GM12878 (cell line): ENCODE measurements around the gene CCR5AS.

Source experiments
- ATAC-seq: fragments of 200-7000 bp; cut with Tn5 transposase; 3 replicates; pipeline ENCODE4 v1.9.1; 2020; ENCODE audit warnings: mild to moderate bottlenecking, moderate library complexity
- BruUV-seq: library from RNA; stranded (reverse); fragments of 400-500 nt; replicated peaks from 2 replicates; lab custom pipeline; 2021; lab: Mats Ljungman, UMichigan
- CTCF ChIA-PET: fragments of 300-600 bp; sonication (Branson Sonifier 250); formaldehyde crosslinking; extraction: SDS; loops from one replicate; lab custom pipeline; 2021; ENCODE audit warnings: inconsistent platforms; lab: Yijun Ruan, JAX
- POLR2A ChIA-PET: fragments of 350-600 bp; formaldehyde crosslinking; extraction: SDS; loops from one replicate; lab custom pipeline; 2021; ENCODE audit warnings: inconsistent platforms; lab: Charles Lee
- RAD21 ChIA-PET: fragments of 300-600 bp; sonication (Branson Sonifier 250); formaldehyde crosslinking; loops from one replicate; lab custom pipeline; 2023; ENCODE audit warnings: antibody characterized with exemption; ENCODE audit not compliant: unreplicated experiment; lab: Charles Lee
- SMC1A ChIA-PET: fragments of 300-600 bp; sonication (Branson Sonifier 250); formaldehyde crosslinking; loops from one replicate; lab custom pipeline; 2023; ENCODE audit not compliant: unreplicated experiment, uncharacterized antibody; lab: Charles Lee
- DNase-seq: peaks from one replicate; pipeline ENCODE4 v3.0.0-alpha.2; 2011; ENCODE audit warnings: low read depth, low spot score
- FAIRE-seq: peaks from 3 replicates; lab custom pipeline; 2011; peaks lifted over from hg19 to GRCh38; lab: Jason Lieb, UNC
- H2AFZ ChIP-seq: 2 replicates; pipeline ENCODE4 v1.6.0; 2011; ENCODE audit warnings: low read depth, low read length, control low read depth; ENCODE audit not compliant: control insufficient read depth
- H3K27ac ChIP-seq: 2 replicates; pipeline ENCODE4 v1.5.1; 2011; ENCODE audit warnings: control low read depth; ENCODE audit not compliant: control insufficient read depth, insufficient read depth
- H3K27me3 ChIP-seq, 2 experiments: replicated peaks in 1 of 2; 2 replicates each; pipeline versions ENCODE4 v1.6.0 to v1.6.1; 2011; ENCODE audit warnings: low read length in 1 of 2; ENCODE audit not compliant: control insufficient read depth in 2 of 2, insufficient read depth in 2 of 2
- H3K36me3 ChIP-seq, 2 experiments: 2 replicates each; pipeline ENCODE4 v1.5.1; 2011; ENCODE audit warnings: low read length in 1 of 2; ENCODE audit not compliant: control insufficient read depth in 2 of 2, insufficient read depth in 2 of 2
- H3K4me1 ChIP-seq: 2 replicates; pipeline ENCODE4 v1.6.1; 2011; ENCODE audit warnings: mild to moderate bottlenecking, low read length, moderate library complexity, mixed read lengths; ENCODE audit not compliant: control insufficient read depth, insufficient read depth
- H3K4me2 ChIP-seq: 2 replicates; pipeline ENCODE4 v1.6.0; 2011; ENCODE audit warnings: control low read depth; ENCODE audit not compliant: control insufficient read depth, insufficient read depth
- H3K4me3 ChIP-seq: fragments of 200-600 bp; sonication (generic); 2 replicates; pipeline ENCODE4 v1.5.1; 2016
- H3K79me2 ChIP-seq: 2 replicates; pipeline ENCODE4 v1.6.0; 2011; ENCODE audit warnings: low read length; ENCODE audit not compliant: control insufficient read depth, insufficient read depth
- H3K9ac ChIP-seq: 2 replicates; pipeline ENCODE4 v1.8.0; 2011; ENCODE audit warnings: low read length, control low read depth, mixed read lengths; ENCODE audit not compliant: control insufficient read depth, insufficient read depth
- H3K9me3 ChIP-seq: replicated peaks from 3 replicates; pipeline ENCODE4 v1.5.1; 2011; ENCODE audit warnings: mild to moderate bottlenecking, low read length; ENCODE audit not compliant: control insufficient read depth, insufficient read depth
- H4K20me1 ChIP-seq: 2 replicates; pipeline ENCODE4 v1.6.0; 2011; ENCODE audit not compliant: control insufficient read depth, insufficient read depth
- EED ChIP-seq: sonication (generic); IDR thresholded peaks from 2 replicates; pipeline ENCODE4 v1.6.1; 2016; ENCODE audit warnings: antibody characterized with exemption, low read depth
- IRF4 ChIP-seq: IDR thresholded peaks from 2 replicates; pipeline ENCODE4 v1.6.1; 2011; ENCODE audit warnings: low read depth, low read length
- KAT2A ChIP-seq: conservative IDR thresholded peaks from 2 replicates; pipeline ENCODE4 v1.6.1; 2011; ENCODE audit warnings: low read depth, low read length; ENCODE audit not compliant: control insufficient read depth
- MTA2 ChIP-seq: fragments of 450-650 bp; IDR thresholded peaks from 2 replicates; pipeline ENCODE4 v1.6.1; 2016; ENCODE audit warnings: low read depth, mild to moderate bottlenecking, moderate library complexity
- PBX3 ChIP-seq: IDR thresholded peaks from 2 replicates; pipeline ENCODE4 v1.6.1; 2011; ENCODE audit warnings: mild to moderate bottlenecking, low read depth, low read length, moderate library complexity; ENCODE audit not compliant: insufficient replicate concordance
- POU2F2 ChIP-seq: IDR thresholded peaks from 3 replicates; pipeline ENCODE4 v1.6.1; 2011; ENCODE audit warnings: low read depth, mild to moderate bottlenecking, low read length, borderline replicate concordance
- RELA ChIP-seq: fragments of 450-650 bp; IDR thresholded peaks from 2 replicates; pipeline ENCODE4 v1.8.0; 2014; ENCODE audit warnings: borderline replicate concordance; ENCODE audit not compliant: partially characterized antibody
- TCF12 ChIP-seq: IDR thresholded peaks from 2 replicates; pipeline ENCODE4 v1.6.1; 2011; ENCODE audit warnings: low read depth, mild to moderate bottlenecking, low read length
- TCF3 ChIP-seq: IDR thresholded peaks from 2 replicates; pipeline ENCODE4 v1.6.1; 2012; ENCODE audit warnings: low read depth, mild to moderate bottlenecking, low read length, borderline replicate concordance; ENCODE audit not compliant: insufficient read depth
- WRNIP1 ChIP-seq: IDR thresholded peaks from 2 replicates; pipeline ENCODE4 v1.6.1; 2011; ENCODE audit warnings: low read depth, low read length, improper control_type of control experiment, borderline replicate concordance
- ZBED1 ChIP-seq: IDR thresholded peaks from 2 replicates; pipeline ENCODE4 v1.6.1; 2016; ENCODE audit warnings: borderline replicate concordance
- WGBS: methylation state at CpG from one replicate; pipeline ENCODE4 v1.1.6; 2016; ENCODE audit warnings: low lambda C conversion rate; ENCODE audit not compliant: insufficient replicate concordance, insufficient coverage; ENCODE audit errors: missing lambda C conversion rate; 5-methylcytosine and 5-hydroxymethylcytosine counted together
- in situ Hi-C: fragments of 300-500 bp; cut with MboI; formaldehyde crosslinking; loops from 9 replicates; pipeline ENCODE4 v1.14.3; 2018; ENCODE audit warnings: mixed read lengths
- intact Hi-C: fragments of 100-400 bp; cut with micrococcal nuclease; formaldehyde crosslinking; loops from one replicate; pipeline ENCODE4 v1.14.2; 2022; ENCODE audit not compliant: unreplicated experiment
- TF ChIP-seq, protein P1 (sequence below): IDR thresholded peaks from 2 replicates; pipeline ENCODE4 v1.6.1; 2011; ENCODE audit warnings: borderline replicate concordance, low read depth, mild to moderate bottlenecking, moderate library complexity, low read length; ENCODE audit not compliant: insufficient read depth, poor library complexity, severe bottlenecking
- TF ChIP-seq, protein P2 (sequence below): fragments of 450-650 bp; formaldehyde crosslinking; IDR thresholded peaks from 2 replicates; pipeline ENCODE4 v1.4.0; 2022; ENCODE audit warnings: mild to moderate bottlenecking, moderate library complexity

Gene CCR5AS

DNA sequence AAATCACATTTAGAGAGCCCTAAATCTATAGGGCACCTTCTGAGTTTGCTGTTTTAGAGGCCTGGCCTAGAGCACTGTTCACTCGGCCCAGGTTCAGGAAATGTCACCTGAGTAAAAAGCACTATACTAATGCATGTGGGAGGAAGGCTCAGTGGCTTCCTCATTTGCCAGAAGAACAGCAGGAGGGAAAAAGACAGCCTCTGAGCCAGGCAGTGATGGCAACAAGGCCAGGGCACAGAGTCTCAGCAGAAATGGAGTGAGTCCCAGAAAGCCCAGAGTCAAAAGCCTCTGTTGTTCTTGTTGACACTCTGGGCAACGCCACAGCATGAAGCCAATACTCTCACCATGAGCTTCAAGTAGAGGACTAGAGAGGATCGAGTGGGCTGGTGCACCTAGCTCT, 32.0 kb upstream of the CCR5AS start (continued):
- TF ChIP-seq WRNIP1 = no peak
- TF ChIP-seq, protein P1, sequence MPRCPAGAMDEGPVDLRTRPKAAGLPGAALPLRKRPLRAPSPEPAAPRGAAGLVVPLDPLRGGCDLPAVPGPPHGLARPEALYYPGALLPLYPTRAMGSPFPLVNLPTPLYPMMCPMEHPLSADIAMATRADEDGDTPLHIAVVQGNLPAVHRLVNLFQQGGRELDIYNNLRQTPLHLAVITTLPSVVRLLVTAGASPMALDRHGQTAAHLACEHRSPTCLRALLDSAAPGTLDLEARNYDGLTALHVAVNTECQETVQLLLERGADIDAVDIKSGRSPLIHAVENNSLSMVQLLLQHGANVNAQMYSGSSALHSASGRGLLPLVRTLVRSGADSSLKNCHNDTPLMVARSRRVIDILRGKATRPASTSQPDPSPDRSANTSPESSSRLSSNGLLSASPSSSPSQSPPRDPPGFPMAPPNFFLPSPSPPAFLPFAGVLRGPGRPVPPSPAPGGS = no peak
- no peak for TF ChIP-seq TCF12

DNA sequence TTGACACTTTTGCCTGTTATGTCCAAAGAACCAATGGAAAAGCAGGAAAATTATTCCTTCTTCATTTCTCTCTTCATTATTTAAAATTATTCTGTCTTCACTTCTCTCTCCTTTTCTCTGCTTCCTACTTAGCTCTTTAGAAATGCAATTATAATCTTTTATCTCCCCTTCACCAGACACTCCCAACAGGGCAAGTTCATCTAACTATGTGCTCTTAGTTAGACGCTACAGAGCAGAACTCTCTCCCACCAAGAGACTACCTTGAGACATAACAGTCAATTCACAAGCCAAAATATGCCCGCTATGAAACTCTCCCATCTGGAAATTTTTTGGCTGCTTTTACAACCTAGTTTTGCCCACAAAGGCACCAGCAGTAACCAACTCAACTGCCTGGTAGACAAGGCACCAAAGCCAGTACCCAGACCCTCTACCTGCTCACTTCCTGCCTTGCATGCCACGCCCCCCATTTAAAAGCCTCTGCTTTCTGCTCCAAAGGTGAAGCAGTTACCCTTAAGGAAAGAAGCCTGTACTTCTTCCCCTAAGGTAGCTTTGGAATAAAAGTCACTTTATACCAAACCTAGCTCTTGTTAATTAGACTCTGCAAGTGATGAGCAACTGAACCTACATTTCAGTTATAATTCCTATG, 28.3 kb upstream of the CCR5AS start:
- Histone ChIP-seq H2AFZ (no peak overlapping the region), H4K20me1 (no peaks in the 10 kb centered on the region), H3K27me3 (no peaks in the 10 kb centered on the region; a peak in 1 of 4 replicates), H3K4me2 (no peak overlapping the region), H3K4me1 (no peaks in the 10 kb centered on the region), H3K79me2 (no peaks in the 10 kb centered on the region), H3K9ac (no peak overlapping the region), H3K36me3 (no peaks in the 10 kb centered on the region), H3K9me3 (no peaks in the 10 kb centered on the region; the same call in 2 of the 3 replicates), H3K4me3 (no peak overlapping the region), H3K27ac (no peak overlapping the region)
- CTCF ChIA-PET = interaction anchor here (0.6 to 1.0 kb wide), 3 partner anchors 29 to 1267 kb away, joined by 3 to 4 read pairs (median 3); no protein-coding TSS in a partner anchor
- no peak for DNase-seq
- RAD21 ChIA-PET = no interaction called here
- TF ChIP-seq, protein P2, sequence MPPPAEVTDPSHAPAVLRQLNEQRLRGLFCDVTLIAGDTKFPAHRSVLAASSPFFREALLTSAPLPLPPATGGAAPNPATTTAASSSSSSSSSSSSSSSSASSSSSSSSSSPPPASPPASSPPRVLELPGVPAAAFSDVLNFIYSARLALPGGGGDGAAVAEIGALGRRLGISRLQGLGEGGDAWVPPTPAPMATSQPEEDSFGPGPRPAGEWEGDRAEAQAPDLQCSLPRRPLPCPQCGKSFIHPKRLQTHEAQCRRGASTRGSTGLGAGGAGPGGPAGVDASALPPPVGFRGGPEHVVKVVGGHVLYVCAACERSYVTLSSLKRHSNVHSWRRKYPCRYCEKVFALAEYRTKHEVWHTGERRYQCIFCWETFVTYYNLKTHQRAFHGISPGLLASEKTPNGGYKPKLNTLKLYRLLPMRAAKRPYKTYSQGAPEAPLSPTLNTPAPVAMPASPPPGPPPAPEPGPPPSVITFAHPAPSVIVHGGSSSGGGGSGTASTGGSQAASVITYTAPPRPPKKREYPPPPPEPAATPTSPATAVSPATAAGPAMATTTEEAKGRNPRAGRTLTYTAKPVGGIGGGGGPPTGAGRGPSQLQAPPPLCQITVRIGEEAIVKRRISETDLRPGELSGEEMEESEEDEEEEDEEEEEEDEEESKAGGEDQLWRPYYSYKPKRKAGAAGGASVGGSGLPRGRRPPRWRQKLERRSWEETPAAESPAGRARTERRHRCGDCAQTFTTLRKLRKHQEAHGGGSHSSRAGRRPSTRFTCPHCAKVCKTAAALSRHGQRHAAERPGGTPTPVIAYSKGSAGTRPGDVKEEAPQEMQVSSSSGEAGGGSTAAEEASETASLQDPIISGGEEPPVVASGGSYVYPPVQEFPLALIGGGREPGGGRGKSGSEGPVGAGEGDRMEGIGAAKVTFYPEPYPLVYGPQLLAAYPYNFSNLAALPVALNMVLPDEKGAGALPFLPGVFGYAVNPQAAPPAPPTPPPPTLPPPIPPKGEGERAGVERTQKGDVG (CRISPR knock-in tag) = no peak
- TF ChIP-seq KAT2A (no peak), ZBED1 (no peak), MTA2 (no peak), IRF4 (no peak), TCF12 (no peak), EED (no peak), PBX3 (no peak), RELA (no peak), POU2F2 (no peak), TCF3 (no peak)
- SMC1A ChIA-PET = interaction anchor here (0.6 kb wide), 1 partner anchor 18 kb away, joined by 3 read pairs; no protein-coding TSS in a partner anchor
- no TSS peak for BruUV-seq
- POLR2A ChIA-PET = no interaction called here
- ATAC-seq = no peak
- intact Hi-C loops = no loop called here
- in situ Hi-C loops = no loop called here
- 37% methylated on average over 3 of the region's 3 CpGs for WGBS
- FAIRE-seq = no peak
